CD14-positive monocyte (primary cell): Measurements from ENCODE around the gene CNTRL. TPM values are rescaled to one million over a fixed set of nuclear protein-coding genes. Genes with fewer than 3 reads are reported as not detected.

Experiments used
- DNase-seq, 3 donors: peaks; one replicate each; pipeline ENCODE4 v3.0.0-alpha.2; 2011 to 2022
- H2AFZ ChIP-seq: 2 replicates; pipeline ENCODE4 v1.6.0; 2012; ENCODE audit warnings: mild to moderate bottlenecking, low read depth, low read length, inconsistent platforms; ENCODE audit not compliant: insufficient read depth, poor library complexity, severe bottlenecking
- H3K27ac ChIP-seq, 2 donors: 1 replicate in 1 of 2; 2 replicates in 1 of 2; pipeline ENCODE4 v1.5.1; 2012 to 2013; ENCODE audit warnings: low read length in 2 of 2, control low read depth in 1 of 2, inconsistent platforms in 1 of 2, low read depth in 1 of 2, mild to moderate bottlenecking in 1 of 2
- H3K27me3 ChIP-seq, 2 donors: one replicate each; pipeline versions ENCODE4 v1.6.0 to v1.6.1; 2011 to 2013; ENCODE audit warnings: low read length in 2 of 2; ENCODE audit not compliant: control insufficient read depth in 2 of 2, insufficient read depth in 2 of 2
- H3K36me3 ChIP-seq, 2 donors: replicated peaks in 1 of 2; 1 replicate in 1 of 2; 2 replicates in 1 of 2; pipeline versions ENCODE4 v1.5.1 to v1.6.1; 2012 to 2013; ENCODE audit warnings: low read length in 2 of 2, control low read depth in 1 of 2, inconsistent platforms in 1 of 2, mild to moderate bottlenecking in 1 of 2; ENCODE audit not compliant: insufficient read depth in 2 of 2, control insufficient read depth in 1 of 2
- H3K4me1 ChIP-seq, 2 donors: 1 replicate in 1 of 2; 2 replicates in 1 of 2; pipeline versions ENCODE4 v1.5.1 to v1.6.1; 2012 to 2013; ENCODE audit warnings: low read length in 2 of 2, control low read depth in 1 of 2, inconsistent platforms in 1 of 2, mild to moderate bottlenecking in 1 of 2, moderate library complexity in 1 of 2; ENCODE audit not compliant: insufficient read depth in 2 of 2, control insufficient read depth in 1 of 2
- H3K4me2 ChIP-seq: replicated peaks from 2 replicates; pipeline ENCODE3; 2012; ENCODE audit warnings: low read length, moderate library complexity, mild to moderate bottlenecking; ENCODE audit not compliant: poor library complexity, severe bottlenecking; ENCODE audit errors: extremely low read depth
- H3K4me3 ChIP-seq, 3 experiments: fragments of 200-600 bp in 1 of 3; sonication (generic) in 1 of 3; replicated peaks in 1 of 3; 1 replicate in 2 of 3; 2 replicates in 1 of 3; pipeline ENCODE4 v1.5.1; 2011 to 2013; ENCODE audit warnings: low read length in 3 of 3, mild to moderate bottlenecking in 3 of 3, control low read depth in 2 of 3, low read depth in 2 of 3, inconsistent platforms in 1 of 3, moderate library complexity in 1 of 3
- H3K79me2 ChIP-seq: 2 replicates; pipeline ENCODE4 v1.6.0; 2012; ENCODE audit warnings: mild to moderate bottlenecking, control low read depth, inconsistent platforms, low read length, moderate library complexity; ENCODE audit not compliant: insufficient read depth
- H3K9ac ChIP-seq: 2 replicates; pipeline ENCODE4 v1.6.0; 2017; ENCODE audit warnings: low read length, mild to moderate bottlenecking; ENCODE audit not compliant: insufficient read depth, poor library complexity, severe bottlenecking
- H3K9me3 ChIP-seq, 2 donors: replicated peaks in 1 of 2; 1 replicate in 1 of 2; 2 replicates in 1 of 2; pipeline versions ENCODE4 v1.5.1 to v1.6.1; 2012 to 2013; ENCODE audit warnings: low read length in 2 of 2, control low read depth in 1 of 2; ENCODE audit not compliant: control insufficient read depth in 1 of 2, insufficient read depth in 1 of 2
- H4K20me1 ChIP-seq: 2 replicates; pipeline ENCODE4 v1.6.0; 2012; ENCODE audit warnings: mild to moderate bottlenecking, low read length, control low read depth, moderate library complexity; ENCODE audit not compliant: insufficient read depth
- H3K27ac Mint-ChIP-seq, 7 donors: one replicate each; pipeline ENCODE4 v1.8.0; 2020; ENCODE audit warnings: mild to moderate bottlenecking in 7 of 7, mixed read lengths in 7 of 7, moderate library complexity in 6 of 7, inconsistent platforms in 2 of 7
- H3K27me3 Mint-ChIP-seq, 3 donors: one replicate each; pipeline ENCODE4 v1.8.0; 2021 to 2022; ENCODE audit warnings: low read depth in 3 of 3, mild to moderate bottlenecking in 3 of 3, mixed read lengths in 3 of 3, moderate library complexity in 3 of 3, inconsistent platforms in 1 of 3
- H3K36me3 Mint-ChIP-seq, 2 donors: one replicate each; pipeline ENCODE4 v1.8.0; 2020; ENCODE audit warnings: mixed read lengths in 2 of 2, inconsistent platforms in 1 of 2, mild to moderate bottlenecking in 1 of 2
- H3K4me1 Mint-ChIP-seq: one replicate; pipeline ENCODE4 v1.8.0; 2020; ENCODE audit warnings: mild to moderate bottlenecking, mixed read lengths
- H3K4me3 Mint-ChIP-seq, 2 donors: one replicate each; pipeline ENCODE4 v1.8.0; 2020; ENCODE audit warnings: mild to moderate bottlenecking in 2 of 2, mixed read lengths in 2 of 2, moderate library complexity in 1 of 2
- H3K9me3 Mint-ChIP-seq, 7 donors: one replicate each; pipeline ENCODE4 v1.8.0; 2020 to 2022; ENCODE audit warnings: mixed read lengths in 7 of 7, mild to moderate bottlenecking in 6 of 7, moderate library complexity in 6 of 7, inconsistent platforms in 2 of 7
- WGBS: methylation state at CpG from one replicate; pipeline ENCODE4 v1.1.5; 2013; ENCODE audit warnings: missing lambda C conversion rate; ENCODE audit not compliant: insufficient coverage; 5-methylcytosine and 5-hydroxymethylcytosine counted together
- intact Hi-C, 2 donors: fragments of 100-400 bp; cut with micrococcal nuclease; formaldehyde crosslinking; loops; one replicate each; pipeline versions ENCODE4 v1.15.0 to v1.15.1; 2023
- polyA plus RNA-seq, 3 donors: library from polyadenylated mRNA; depleted of rRNA in 1 of 3; unstranded in 2 of 3; stranded (reverse) in 1 of 3; fragments of 300-500 nt in 2 of 3; fragments of >200 nt in 1 of 3; fragmentation: Illumina TruSeq in 2 of 3; gene quantifications; 1 replicate in 2 of 3; 2 replicates in 1 of 3; pipeline ENCODE4 v1.2.3, GENCODE V29; 2012 to 2021
- TF ChIP-seq, protein P1 (sequence below): fragments of 200-600 bp; IDR thresholded peaks from one replicate; pipeline ENCODE4 v1.8.0; 2022; ENCODE audit warnings: antibody characterized with exemption, mild to moderate bottlenecking

CNTRL gene
- polyA plus RNA-seq, 3 donors = 3.9 to 26.8 (median 4.8) TPM

DNA sequence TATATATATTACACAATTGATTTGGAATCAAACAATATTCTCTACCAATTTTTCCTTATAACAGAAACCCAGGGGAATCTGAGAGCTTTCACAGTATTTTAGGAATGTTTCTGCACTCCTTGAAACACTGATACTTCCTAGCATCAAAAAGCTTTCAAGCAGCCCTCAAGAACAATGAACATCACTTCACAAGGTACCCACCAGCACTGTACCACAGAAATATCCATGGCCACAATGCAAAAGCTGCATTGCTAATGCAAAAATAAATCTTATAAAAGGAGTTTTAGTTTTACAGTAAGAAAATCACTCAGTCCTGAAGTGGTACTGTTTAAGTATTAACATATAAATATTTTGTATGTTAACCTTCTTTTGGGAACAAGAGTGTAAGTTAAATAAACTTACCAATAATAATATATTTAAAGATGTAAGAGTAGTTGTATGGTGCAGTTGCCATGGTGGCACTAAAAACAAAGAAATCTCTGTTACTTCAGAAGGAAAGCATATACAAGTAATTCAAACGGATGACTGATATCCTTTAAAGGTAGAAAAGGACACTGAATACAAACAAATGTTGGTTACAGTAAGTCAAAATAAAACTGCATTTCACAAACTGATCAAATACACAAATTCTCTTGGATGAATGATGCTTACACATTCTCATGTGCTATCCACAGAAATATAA lies 118.3 kb downstream of the CNTRL start:
- H3K4me3 ChIP-seq = no peak overlapping the region
- peaks cover 100% of the 10 kb centered on the region for H3K79me2 ChIP-seq
- Mint-ChIP-seq H3K4me3 (no peak overlapping the region), H3K36me3 (peaks cover 12 to 15% of the 10 kb centered on the region in 2 donors), H3K9me3 (no peaks in the 10 kb centered on the region), H3K27ac (peak overlapping the region in 1 of 7 donors; percentile 32), H3K4me1 (peaks cover 58% of the 10 kb centered on the region), H3K27me3 (no peaks in the 10 kb centered on the region)
- no CpG with 5 or more reads among the region's 1 CpG for WGBS
- no peak overlapping the region for H2AFZ ChIP-seq
- no peak overlapping the region for H3K9ac ChIP-seq
- DNase-seq = no peak
- H3K4me2 ChIP-seq = no peak overlapping the region
- H3K27me3 ChIP-seq = no peaks in the 10 kb centered on the region
- H3K36me3 ChIP-seq = peaks cover 4 to 21% of the 10 kb centered on the region in 2 donors
- no peaks in the 10 kb centered on the region for H3K9me3 ChIP-seq
- H3K27ac ChIP-seq = peak overlapping the region in 1 of 2 donors; percentile 23
- H4K20me1 ChIP-seq = peaks cover 98% of the 10 kb centered on the region
- TF ChIP-seq, protein P1, sequence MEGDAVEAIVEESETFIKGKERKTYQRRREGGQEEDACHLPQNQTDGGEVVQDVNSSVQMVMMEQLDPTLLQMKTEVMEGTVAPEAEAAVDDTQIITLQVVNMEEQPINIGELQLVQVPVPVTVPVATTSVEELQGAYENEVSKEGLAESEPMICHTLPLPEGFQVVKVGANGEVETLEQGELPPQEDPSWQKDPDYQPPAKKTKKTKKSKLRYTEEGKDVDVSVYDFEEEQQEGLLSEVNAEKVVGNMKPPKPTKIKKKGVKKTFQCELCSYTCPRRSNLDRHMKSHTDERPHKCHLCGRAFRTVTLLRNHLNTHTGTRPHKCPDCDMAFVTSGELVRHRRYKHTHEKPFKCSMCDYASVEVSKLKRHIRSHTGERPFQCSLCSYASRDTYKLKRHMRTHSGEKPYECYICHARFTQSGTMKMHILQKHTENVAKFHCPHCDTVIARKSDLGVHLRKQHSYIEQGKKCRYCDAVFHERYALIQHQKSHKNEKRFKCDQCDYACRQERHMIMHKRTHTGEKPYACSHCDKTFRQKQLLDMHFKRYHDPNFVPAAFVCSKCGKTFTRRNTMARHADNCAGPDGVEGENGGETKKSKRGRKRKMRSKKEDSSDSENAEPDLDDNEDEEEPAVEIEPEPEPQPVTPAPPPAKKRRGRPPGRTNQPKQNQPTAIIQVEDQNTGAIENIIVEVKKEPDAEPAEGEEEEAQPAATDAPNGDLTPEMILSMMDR = no peak
- intact Hi-C loops = no loop called here
- peaks cover 5 to 50% of the 10 kb centered on the region in 2 donors for H3K4me1 ChIP-seq

GRCh38 chr9:121194730-121195129 lies 120.0 kb downstream of the CNTRL start:
- Histone ChIP-seq H3K4me2 (no peak overlapping the region), H4K20me1 (peaks cover 100% of the 10 kb centered on the region), H3K9me3 (no peaks in the 10 kb centered on the region), H3K4me3 (no peak overlapping the region), H2AFZ (no peak overlapping the region), H3K79me2 (peaks cover 100% of the 10 kb centered on the region), H3K27ac (peak overlapping the region in 1 of 2 donors; percentile 46), H3K4me1 (peaks cover 11 to 66% of the 10 kb centered on the region in 2 donors), H3K27me3 (no peaks in the 10 kb centered on the region), H3K9ac (no peak overlapping the region), H3K36me3 (peaks cover 0 to 8% of the 10 kb centered on the region in 2 donors)
- Mint-ChIP-seq H3K4me1 (peaks cover 74% of the 10 kb centered on the region), H3K36me3 (peaks cover 9 to 11% of the 10 kb centered on the region in 2 donors), H3K27me3 (no peaks in the 10 kb centered on the region), H3K9me3 (no peaks in the 10 kb centered on the region), H3K27ac (peak overlapping the region in 1 of 7 donors; percentile 25), H3K4me3 (no peak overlapping the region)
- intact Hi-C loops = no loop called here
- DNase-seq = no peak
- TF ChIP-seq, protein P1 = no peak
- WGBS = no CpG with 5 or more reads among the region's 1 CpG
